Activated T-cell treated with anti-CD3 and anti-CD28 coated beads for 24 hours (primary cell): ENCODE results near the gene SNX25.
A peak's percentile ranks its signal among the peaks of the same experiment; 100 is the strongest.
"Not testable (repeated sequence)": the region's sequence is repeated elsewhere in the genome, so short reads cannot be mapped to it uniquely, and the experiment has no call there.

Experiments
- DNase-seq: peaks from one replicate; pipeline ENCODE4 v3.0.0-alpha.2; 2020; ENCODE audit warnings: low read depth

The SNX25 gene

GRCh38 chr4:185205073-185205472 lies 4.3 kb upstream of the SNX25 start:
- DNase-seq: not testable (repeated sequence)

GRCh38 chr4:185205697-185206342 lies 3.6 kb upstream of the SNX25 start:
- DNase-seq: no peak

GRCh38 chr4:185207466-185207865 lies 1.9 kb upstream of the SNX25 start:
- no peak for DNase-seq

- DNase-seq: not testable (repeated sequence)
These were observed 379 bp downstream of the SNX25 start for GRCh38 chr4:185209852-185210101.

GRCh38 chr4:185210102-185210981 lies 944 bp downstream of the SNX25 start:
- peak; percentile 34 for DNase-seq

GRCh38 chr4:185211035-185211434 lies 1.6 kb downstream of the SNX25 start:
- no peak for DNase-seq

- no peak for DNase-seq
These were observed 2.2 kb downstream of the SNX25 start for GRCh38 chr4:185211641-185212040.

- no peak for DNase-seq
These were observed 3.2 kb downstream of the SNX25 start for GRCh38 chr4:185212581-185212980.

GRCh38 chr4:185213877-185214276 lies 4.5 kb downstream of the SNX25 start:
- no peak for DNase-seq

- no peak for DNase-seq
These were observed 5.9 kb downstream of the SNX25 start for GRCh38 chr4:185215261-185215660.

GRCh38 chr4:185217408-185217975 lies 8.1 kb downstream of the SNX25 start:
- DNase-seq: no peak

- no peak for DNase-seq
These were observed 8.9 kb downstream of the SNX25 start for GRCh38 chr4:185218312-185218711.

GRCh38 chr4:185219551-185220344 lies 10.3 kb downstream of the SNX25 start:
- no peak for DNase-seq

GRCh38 chr4:185221491-185221890 lies 12.1 kb downstream of the SNX25 start:
- DNase-seq: no peak

- DNase-seq: no peak
These were observed 12.5 kb downstream of the SNX25 start for GRCh38 chr4:185221912-185222311.

- DNase-seq: no peak
These were observed 13.2 kb downstream of the SNX25 start for GRCh38 chr4:185222598-185222997.

GRCh38 chr4:185224597-185224996 lies 15.2 kb downstream of the SNX25 start:
- no peak for DNase-seq

- DNase-seq: no peak
These were observed 16.5 kb downstream of the SNX25 start for GRCh38 chr4:185225940-185226339.

- DNase-seq: no peak
These were observed 17.7 kb downstream of the SNX25 start for GRCh38 chr4:185227131-185227551.

- DNase-seq: no peak
These were observed 18.4 kb downstream of the SNX25 start for GRCh38 chr4:185227713-185228278.

GRCh38 chr4:185229021-185229818 lies 19.8 kb downstream of the SNX25 start:
- no peak for DNase-seq
